GM12878 (cell line): Measurements from ENCODE around the gene ALG11. TPM values are rescaled to one million over a fixed set of nuclear protein-coding genes. Genes with fewer than 3 reads are reported as not detected.

Source experiments
- ATAC-seq: fragments of 200-7000 bp; cut with Tn5 transposase; 3 replicates; pipeline ENCODE4 v1.9.1; 2020; ENCODE audit warnings: mild to moderate bottlenecking, moderate library complexity
- BruUV-seq: library from RNA; stranded (reverse); fragments of 400-500 nt; replicated peaks from 2 replicates; lab custom pipeline; 2021; lab: Mats Ljungman, UMichigan
- CTCF ChIA-PET: fragments of 300-600 bp; sonication (Branson Sonifier 250); formaldehyde crosslinking; extraction: SDS; loops from one replicate; lab custom pipeline; 2021; ENCODE audit warnings: inconsistent platforms; lab: Yijun Ruan, JAX
- POLR2A ChIA-PET: fragments of 350-600 bp; formaldehyde crosslinking; extraction: SDS; loops from one replicate; lab custom pipeline; 2021; ENCODE audit warnings: inconsistent platforms; lab: Charles Lee
- RAD21 ChIA-PET: fragments of 300-600 bp; sonication (Branson Sonifier 250); formaldehyde crosslinking; loops from one replicate; lab custom pipeline; 2023; ENCODE audit warnings: antibody characterized with exemption; ENCODE audit not compliant: unreplicated experiment; lab: Charles Lee
- SMC1A ChIA-PET: fragments of 300-600 bp; sonication (Branson Sonifier 250); formaldehyde crosslinking; loops from one replicate; lab custom pipeline; 2023; ENCODE audit not compliant: unreplicated experiment, uncharacterized antibody; lab: Charles Lee
- DNase-seq: peaks from one replicate; pipeline ENCODE4 v3.0.0-alpha.2; 2011; ENCODE audit warnings: low read depth, low spot score
- FAIRE-seq: peaks from 3 replicates; lab custom pipeline; 2011; peaks lifted over from hg19 to GRCh38; lab: Jason Lieb, UNC
- H2AFZ ChIP-seq: 2 replicates; pipeline ENCODE4 v1.6.0; 2011; ENCODE audit warnings: low read depth, low read length, control low read depth; ENCODE audit not compliant: control insufficient read depth
- H3K27ac ChIP-seq: 2 replicates; pipeline ENCODE4 v1.5.1; 2011; ENCODE audit warnings: control low read depth; ENCODE audit not compliant: control insufficient read depth, insufficient read depth
- H3K27me3 ChIP-seq, 2 experiments: replicated peaks in 1 of 2; 2 replicates each; pipeline versions ENCODE4 v1.6.0 to v1.6.1; 2011; ENCODE audit warnings: low read length in 1 of 2; ENCODE audit not compliant: control insufficient read depth in 2 of 2, insufficient read depth in 2 of 2
- H3K36me3 ChIP-seq, 2 experiments: 2 replicates each; pipeline ENCODE4 v1.5.1; 2011; ENCODE audit warnings: low read length in 1 of 2; ENCODE audit not compliant: control insufficient read depth in 2 of 2, insufficient read depth in 2 of 2
- H3K4me1 ChIP-seq: 2 replicates; pipeline ENCODE4 v1.6.1; 2011; ENCODE audit warnings: mild to moderate bottlenecking, low read length, moderate library complexity, mixed read lengths; ENCODE audit not compliant: control insufficient read depth, insufficient read depth
- H3K4me2 ChIP-seq: 2 replicates; pipeline ENCODE4 v1.6.0; 2011; ENCODE audit warnings: control low read depth; ENCODE audit not compliant: control insufficient read depth, insufficient read depth
- H3K4me3 ChIP-seq: fragments of 200-600 bp; sonication (generic); 2 replicates; pipeline ENCODE4 v1.5.1; 2016
- H3K79me2 ChIP-seq: 2 replicates; pipeline ENCODE4 v1.6.0; 2011; ENCODE audit warnings: low read length; ENCODE audit not compliant: control insufficient read depth, insufficient read depth
- H3K9ac ChIP-seq: 2 replicates; pipeline ENCODE4 v1.8.0; 2011; ENCODE audit warnings: low read length, control low read depth, mixed read lengths; ENCODE audit not compliant: control insufficient read depth, insufficient read depth
- H3K9me3 ChIP-seq: replicated peaks from 3 replicates; pipeline ENCODE4 v1.5.1; 2011; ENCODE audit warnings: mild to moderate bottlenecking, low read length; ENCODE audit not compliant: control insufficient read depth, insufficient read depth
- H4K20me1 ChIP-seq: 2 replicates; pipeline ENCODE4 v1.6.0; 2011; ENCODE audit not compliant: control insufficient read depth, insufficient read depth
- ESRRA ChIP-seq: IDR thresholded peaks from 2 replicates; pipeline ENCODE4 v1.6.1; 2012; ENCODE audit warnings: mild to moderate bottlenecking, low read length, improper control_type of control experiment
- MXI1 ChIP-seq: fragments of 150-350 bp; IDR thresholded peaks from 2 replicates; pipeline ENCODE4 v1.6.1; 2011; ENCODE audit warnings: low read depth, mild to moderate bottlenecking, inconsistent platforms, low read length, improper control_type of control experiment
- RAD21 ChIP-seq: IDR thresholded peaks from 2 replicates; pipeline ENCODE4 v1.6.1; 2011; ENCODE audit warnings: mild to moderate bottlenecking, low read depth, low read length, moderate library complexity; ENCODE audit not compliant: insufficient read depth
- SMC3 ChIP-seq: IDR thresholded peaks from 2 replicates; pipeline ENCODE4 v1.6.1; 2011; ENCODE audit warnings: low read length, improper control_type of control experiment, borderline replicate concordance
- SPI1 ChIP-seq: IDR thresholded peaks from 2 replicates; pipeline ENCODE4 v1.6.1; 2011; ENCODE audit warnings: low read depth, mild to moderate bottlenecking, low read length, moderate library complexity, borderline replicate concordance; ENCODE audit not compliant: insufficient read depth
- TCF3 ChIP-seq: IDR thresholded peaks from 2 replicates; pipeline ENCODE4 v1.6.1; 2012; ENCODE audit warnings: low read depth, mild to moderate bottlenecking, low read length, borderline replicate concordance; ENCODE audit not compliant: insufficient read depth
- WRNIP1 ChIP-seq: IDR thresholded peaks from 2 replicates; pipeline ENCODE4 v1.6.1; 2011; ENCODE audit warnings: low read depth, low read length, improper control_type of control experiment, borderline replicate concordance
- WGBS: methylation state at CpG from one replicate; pipeline ENCODE4 v1.1.6; 2016; ENCODE audit warnings: low lambda C conversion rate; ENCODE audit not compliant: insufficient replicate concordance, insufficient coverage; ENCODE audit errors: missing lambda C conversion rate; 5-methylcytosine and 5-hydroxymethylcytosine counted together
- in situ Hi-C: fragments of 300-500 bp; cut with MboI; formaldehyde crosslinking; loops from 9 replicates; pipeline ENCODE4 v1.14.3; 2018; ENCODE audit warnings: mixed read lengths
- intact Hi-C: fragments of 100-400 bp; cut with micrococcal nuclease; formaldehyde crosslinking; loops from one replicate; pipeline ENCODE4 v1.14.2; 2022; ENCODE audit not compliant: unreplicated experiment
- polyA plus RNA-seq, 11 experiments: library from polyadenylated mRNA; depleted of rRNA in 4 of 11; unstranded in 6 of 11; stranded (reverse) in 5 of 11; fragments of >200 nt; fragmentation: Nextera tagmentation in 4 of 11; fragmentation: Illumina TruSeq in 1 of 11; extraction: Ambion mirVana in 4 of 11; extraction: Trizol in 1 of 11; gene quantifications; 1 replicate in 1 of 11; 2 replicates in 10 of 11; pipeline versions ENCODE4 v1.2.1 to v1.2.3, GENCODE V29; 2011 to 2016; ENCODE audit warnings: inconsistent platforms in 2 of 11, missing spikeins in 2 of 11, low read depth in 1 of 11
- total RNA-seq, 4 experiments: library from RNA; depleted of rRNA in 3 of 4; stranded (reverse); fragments of >200 nt in 3 of 4; fragmentation: Illumina TruSeq in 1 of 4; extraction: Trizol in 1 of 4; gene quantifications; 2 replicates each; pipeline versions ENCODE4 v1.2.1 to v1.2.3, GENCODE V29; 2013 to 2021
- TF ChIP-seq, protein P1 (sequence below), 3 experiments: IDR thresholded peaks in 2 of 3; conservative IDR thresholded peaks in 1 of 3; 2 replicates each; pipeline ENCODE4 v1.5.1; 2011; ENCODE audit warnings: low read depth in 3 of 3, low read length in 3 of 3, mild to moderate bottlenecking in 3 of 3, control low read depth in 2 of 3, moderate library complexity in 2 of 3, inconsistent platforms in 1 of 3, mixed read lengths in 1 of 3; ENCODE audit not compliant: control insufficient read depth in 2 of 3, insufficient read depth in 1 of 3; ENCODE audit errors: extremely low read depth in 1 of 3
- TF ChIP-seq, protein P2 (sequence below): fragments of 450-650 bp; formaldehyde crosslinking; IDR thresholded peaks from 2 replicates; pipeline ENCODE4 v1.5.0; 2022; ENCODE audit warnings: mild to moderate bottlenecking, missing genetic modification characterization

The ALG11 gene
- total and polyA plus RNA-seq, 10 of the 15 experiments (the other 5 are each of a cell fraction or from before 2014, with no cell fraction given): 8.4 to 27.7 (median 15.6) TPM

DNA sequence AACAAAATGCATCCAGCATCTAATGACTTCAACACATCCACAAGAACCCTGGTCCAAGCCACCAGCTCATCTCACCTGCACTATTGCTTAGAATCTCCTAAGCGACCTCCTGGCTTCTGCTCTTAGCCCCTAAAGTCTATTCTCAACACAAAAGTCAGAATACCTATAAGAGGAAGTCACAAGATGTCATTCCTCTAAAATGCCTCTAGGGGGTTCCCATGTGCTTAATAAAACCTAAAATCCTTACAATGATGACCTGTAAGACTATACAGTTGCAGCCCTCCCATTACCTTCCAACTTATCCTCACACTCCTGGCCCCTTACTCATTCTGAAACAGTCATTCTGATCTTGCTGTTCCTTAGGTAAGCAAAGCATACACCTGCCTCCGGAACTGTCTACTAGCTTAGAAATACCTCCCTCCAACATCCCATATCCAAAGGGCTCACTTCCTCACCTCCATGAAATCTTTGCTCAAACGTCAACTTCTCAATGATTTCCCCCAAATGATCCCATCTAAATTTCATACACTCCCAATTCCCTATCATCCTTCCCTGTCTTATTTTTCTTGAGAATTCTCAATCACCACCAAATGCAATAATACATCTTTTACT is 11.0 kb upstream of the ALG11 start:
- BruUV-seq: no TSS peak
- peak; percentile 87 for FAIRE-seq
- intact Hi-C loops (loop anchor here (1.0 to 5.0 kb wide), 2 partner anchors 126 to 236 kb away; no protein-coding TSS in a partner anchor), in situ Hi-C loops (no loop called here)
- ChIA-PET SMC1A (interaction anchor here (1.4 to 2.4 kb wide), 3 partner anchors 57 to 126 kb away, joined by 3 to 6 read pairs (median 4); no protein-coding TSS in a partner anchor), CTCF (interaction anchor here (0.5 to 5.5 kb wide), 22 partner anchors 9 to 1267 kb away, joined by 3 to 36 read pairs (median 4); no protein-coding TSS in a partner anchor), POLR2A (no interaction called here), RAD21 (no interaction called here)
- H3K27me3 ChIP-seq: peaks cover 2 to 7% of the 10 kb centered on the region in 2 experiments; a peak in 3 of 4 replicates
- no peak overlapping the region for H3K9ac ChIP-seq
- WGBS: 0% methylated on average over 3 of the region's 3 CpGs
- H2AFZ ChIP-seq: no peak overlapping the region
- no peak overlapping the region for H3K4me3 ChIP-seq
- H3K4me2 ChIP-seq: no peak overlapping the region
- no peaks in the 10 kb centered on the region for H3K9me3 ChIP-seq
- no peaks in the 10 kb centered on the region for H3K79me2 ChIP-seq
- H3K27ac ChIP-seq: no peak overlapping the region
- no peak for DNase-seq
- TF ChIP-seq TCF3 (no peak), WRNIP1 (no peak), RAD21 (peak; percentile 73), SPI1 (peak; percentile 62; the same call in 1 of the 2 replicates), ESRRA (no peak), MXI1 (no peak), SMC3 (peak; percentile 65; the same call in 1 of the 2 replicates)
- TF ChIP-seq, protein P1, sequence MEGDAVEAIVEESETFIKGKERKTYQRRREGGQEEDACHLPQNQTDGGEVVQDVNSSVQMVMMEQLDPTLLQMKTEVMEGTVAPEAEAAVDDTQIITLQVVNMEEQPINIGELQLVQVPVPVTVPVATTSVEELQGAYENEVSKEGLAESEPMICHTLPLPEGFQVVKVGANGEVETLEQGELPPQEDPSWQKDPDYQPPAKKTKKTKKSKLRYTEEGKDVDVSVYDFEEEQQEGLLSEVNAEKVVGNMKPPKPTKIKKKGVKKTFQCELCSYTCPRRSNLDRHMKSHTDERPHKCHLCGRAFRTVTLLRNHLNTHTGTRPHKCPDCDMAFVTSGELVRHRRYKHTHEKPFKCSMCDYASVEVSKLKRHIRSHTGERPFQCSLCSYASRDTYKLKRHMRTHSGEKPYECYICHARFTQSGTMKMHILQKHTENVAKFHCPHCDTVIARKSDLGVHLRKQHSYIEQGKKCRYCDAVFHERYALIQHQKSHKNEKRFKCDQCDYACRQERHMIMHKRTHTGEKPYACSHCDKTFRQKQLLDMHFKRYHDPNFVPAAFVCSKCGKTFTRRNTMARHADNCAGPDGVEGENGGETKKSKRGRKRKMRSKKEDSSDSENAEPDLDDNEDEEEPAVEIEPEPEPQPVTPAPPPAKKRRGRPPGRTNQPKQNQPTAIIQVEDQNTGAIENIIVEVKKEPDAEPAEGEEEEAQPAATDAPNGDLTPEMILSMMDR (IDR thresholded peaks at IDR 0.05 in 2 of 3, conservative IDR thresholded peaks at IDR 0.05 in 1 of 3; ENCODE audit: control insufficient read depth in 2 of 3, extremely low read depth in 1 of 3, insufficient read depth in 1 of 3, low read depth in 3 of 3, low read length in 3 of 3): peak; percentile 68 to 72 (median 70)
- TF ChIP-seq, protein P2, sequence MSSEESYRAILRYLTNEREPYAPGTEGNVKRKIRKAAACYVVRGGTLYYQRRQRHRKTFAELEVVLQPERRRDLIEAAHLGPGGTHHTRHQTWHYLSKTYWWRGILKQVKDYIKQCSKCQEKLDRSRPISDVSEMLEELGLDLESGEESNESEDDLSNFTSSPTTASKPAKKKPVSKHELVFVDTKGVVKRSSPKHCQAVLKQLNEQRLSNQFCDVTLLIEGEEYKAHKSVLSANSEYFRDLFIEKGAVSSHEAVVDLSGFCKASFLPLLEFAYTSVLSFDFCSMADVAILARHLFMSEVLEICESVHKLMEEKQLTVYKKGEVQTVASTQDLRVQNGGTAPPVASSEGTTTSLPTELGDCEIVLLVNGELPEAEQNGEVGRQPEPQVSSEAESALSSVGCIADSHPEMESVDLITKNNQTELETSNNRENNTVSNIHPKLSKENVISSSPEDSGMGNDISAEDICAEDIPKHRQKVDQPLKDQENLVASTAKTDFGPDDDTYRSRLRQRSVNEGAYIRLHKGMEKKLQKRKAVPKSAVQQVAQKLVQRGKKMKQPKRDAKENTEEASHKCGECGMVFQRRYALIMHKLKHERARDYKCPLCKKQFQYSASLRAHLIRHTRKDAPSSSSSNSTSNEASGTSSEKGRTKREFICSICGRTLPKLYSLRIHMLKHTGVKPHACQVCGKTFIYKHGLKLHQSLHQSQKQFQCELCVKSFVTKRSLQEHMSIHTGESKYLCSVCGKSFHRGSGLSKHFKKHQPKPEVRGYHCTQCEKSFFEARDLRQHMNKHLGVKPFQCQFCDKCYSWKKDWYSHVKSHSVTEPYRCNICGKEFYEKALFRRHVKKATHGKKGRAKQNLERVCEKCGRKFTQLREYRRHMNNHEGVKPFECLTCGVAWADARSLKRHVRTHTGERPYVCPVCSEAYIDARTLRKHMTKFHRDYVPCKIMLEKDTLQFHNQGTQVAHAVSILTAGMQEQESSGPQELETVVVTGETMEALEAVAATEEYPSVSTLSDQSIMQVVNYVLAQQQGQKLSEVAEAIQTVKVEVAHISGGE: no peak
- ATAC-seq: peak; percentile 92
- H3K36me3 ChIP-seq: no peaks in the 10 kb centered on the region
- H4K20me1 ChIP-seq: no peaks in the 10 kb centered on the region
- no peaks in the 10 kb centered on the region for H3K4me1 ChIP-seq
